ENCODE measurements around the gene PGM2. TPM values are rescaled to one million over a fixed set of nuclear protein-coding genes. Genes with fewer than 3 reads are reported as not detected.

Gene PGM2
- polyA plus RNA-seq, 4 donors, result 35.6 to 39.8 (median 37.7) TPM

GRCh38 chr4:37858872-37859271, 32.4 kb downstream of the PGM2 start:
- DNase-seq (ENCODE audit: low read depth in 4 of 4, low spot score in 2 of 4), result no peak

GRCh38 chr4:37860266-37860665, 33.8 kb downstream of the PGM2 start:
- no peak for DNase-seq (ENCODE audit: low read depth in 4 of 4, low spot score in 2 of 4)

GRCh38 chr4:37862961-37863360, 36.5 kb downstream of the PGM2 start:
- DNase-seq (ENCODE audit: low read depth in 4 of 4, low spot score in 2 of 4), result no peak

- DNase-seq (ENCODE audit: low read depth in 4 of 4, low spot score in 2 of 4), result no peak
Observed at GRCh38 chr4:37864786-37865185, 38.3 kb downstream of the PGM2 start.

GRCh38 chr4:37865450-37865849, 39.0 kb downstream of the PGM2 start:
- DNase-seq (ENCODE audit: low read depth in 4 of 4, low spot score in 2 of 4), result no peak

- DNase-seq (ENCODE audit: low read depth in 4 of 4, low spot score in 2 of 4), result no peak
Observed at GRCh38 chr4:37867102-37867501, 40.6 kb downstream of the PGM2 start.

- no peak for DNase-seq (ENCODE audit: low read depth in 4 of 4, low spot score in 2 of 4)
Observed at GRCh38 chr4:37868238-37868637, 41.8 kb downstream of the PGM2 start.

GRCh38 chr4:37872310-37872988, 46.0 kb downstream of the PGM2 start:
- no peak for DNase-seq (ENCODE audit: low read depth in 4 of 4, low spot score in 2 of 4)

- DNase-seq (ENCODE audit: low read depth in 4 of 4, low spot score in 2 of 4), result no peak
Observed at GRCh38 chr4:37873386-37873785, 46.9 kb downstream of the PGM2 start.

- no peak for DNase-seq (ENCODE audit: low read depth in 4 of 4, low spot score in 2 of 4)
Observed at GRCh38 chr4:37876156-37876555, 49.7 kb downstream of the PGM2 start.

GRCh38 chr4:37879365-37879764, 52.9 kb downstream of the PGM2 start:
- DNase-seq (ENCODE audit: low read depth in 4 of 4, low spot score in 2 of 4), result no peak

GRCh38 chr4:37881811-37882210, 55.3 kb downstream of the PGM2 start:
- DNase-seq (ENCODE audit: low read depth in 4 of 4, low spot score in 2 of 4), result no peak

- no peak for DNase-seq (ENCODE audit: low read depth in 4 of 4, low spot score in 2 of 4)
Observed at GRCh38 chr4:37882665-37883296, 56.3 kb downstream of the PGM2 start.

- no peak for DNase-seq (ENCODE audit: low read depth in 4 of 4, low spot score in 2 of 4)
Observed at GRCh38 chr4:37884855-37885487, 58.5 kb downstream of the PGM2 start.

- DNase-seq (ENCODE audit: low read depth in 4 of 4, low spot score in 2 of 4), result no peak
Observed at GRCh38 chr4:37885496-37885895, 59.0 kb downstream of the PGM2 start.

GRCh38 chr4:37889849-37890800, 63.6 kb downstream of the PGM2 start:
- DNase-seq (ENCODE audit: low read depth in 4 of 4, low spot score in 2 of 4), result peak in 2 of 4 donors; percentile 24 to 26

GRCh38 chr4:37890801-37891259, 64.3 kb downstream of the PGM2 start, which contains the start of gene TBC1D1:
Gene TBC1D1 (plus strand): TSS chr4:37891084. CDS start chr4:37902096, 11,012 bp downstream.
- DNase-seq (ENCODE audit: low read depth in 4 of 4, low spot score in 2 of 4), result peak in 2 of 4 donors; percentile 15 to 18

GRCh38 chr4:37891260-37892159, 65.0 kb downstream of the PGM2 start:
- DNase-seq (ENCODE audit: low read depth in 4 of 4, low spot score in 2 of 4), result peak in 2 of 4 donors; percentile 14 to 24

- DNase-seq (ENCODE audit: low read depth in 4 of 4, low spot score in 2 of 4), result no peak
Observed at GRCh38 chr4:37892641-37893040, 66.2 kb downstream of the PGM2 start.

GRCh38 chr4:37893164-37893563, 66.7 kb downstream of the PGM2 start:
- DNase-seq (ENCODE audit: low read depth in 4 of 4, low spot score in 2 of 4), result no peak

All from left renal cortex interstitium (tissue), 4 donors.